Measurements from ENCODE around the gene SEL1L. TPM values are rescaled to one million over a fixed set of nuclear protein-coding genes. Genes with fewer than 3 reads are reported as not detected.

Gene SEL1L
- total and polyA plus RNA-seq, 2 of the 13 experiments (the other 11 are each of a cell fraction or from before 2014, with no cell fraction given) = 15.3 to 61.0 TPM

DNA sequence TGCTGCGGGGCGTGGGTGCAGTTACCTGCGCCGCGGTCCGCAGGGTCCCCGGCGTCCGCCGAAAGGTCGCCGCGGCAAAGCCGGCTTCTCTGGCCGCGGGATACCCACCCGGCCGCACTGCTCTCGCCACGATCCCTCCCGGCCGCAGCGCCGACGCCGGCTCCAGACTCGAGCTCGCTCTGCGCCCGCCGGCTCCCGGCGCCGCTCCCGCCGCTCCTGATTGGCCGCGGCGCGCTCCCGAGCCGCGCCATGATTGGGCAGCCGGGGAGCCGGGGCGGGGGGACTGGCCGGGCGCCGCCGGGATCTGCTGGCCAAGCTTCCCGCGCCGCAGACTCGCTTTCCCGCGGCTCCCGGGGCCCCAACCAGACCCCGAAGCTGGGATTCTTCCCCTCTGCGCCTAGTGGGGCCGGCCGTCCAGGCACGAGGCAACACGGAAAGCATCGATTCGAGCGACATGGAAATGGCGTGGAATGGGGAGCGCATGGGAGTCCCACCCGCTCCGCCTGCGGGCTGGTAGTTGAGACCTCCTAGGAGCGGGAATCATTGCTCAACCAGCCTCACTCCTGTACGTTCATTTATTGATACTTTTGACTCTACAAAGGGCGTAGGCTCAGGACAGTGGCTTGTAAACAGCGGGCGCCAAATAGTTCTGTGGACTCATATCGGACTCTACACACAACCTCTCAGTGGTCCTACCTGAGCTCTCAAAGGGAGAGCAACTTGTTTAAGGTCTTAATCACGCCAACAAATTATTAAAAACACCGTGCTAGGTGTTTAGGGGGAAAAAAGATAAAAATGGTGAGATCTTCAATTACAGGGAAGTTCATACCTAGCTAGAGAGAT, 97.1 kb downstream of the SEL1L start (continued):
- TF ChIP-seq ZNF343 (CRISPR knock-in tag; IDR thresholded peaks at IDR 0.05) (0 out of 2 replicates have a peak, but pooled peaks have one; percentile 51), ZFP90 (CRISPR knock-in tag; IDR thresholded peaks at IDR 0.05; ENCODE audit: borderline replicate concordance) (0 out of 2 replicates have a peak, but pooled peaks have one; percentile 15), ZNF367 (CRISPR knock-in tag; IDR thresholded peaks at IDR 0.05; ENCODE audit: borderline replicate concordance) (no peak), PITX1 (CRISPR knock-in tag; IDR thresholded peaks at IDR 0.05) (peak; percentile 47; the same call in 1 of the 2 replicates), KLF15 (CRISPR knock-in tag; IDR thresholded peaks at IDR 0.05; ENCODE audit: borderline replicate concordance) (no peak), CBX5 (CRISPR knock-in tag; IDR thresholded peaks at IDR 0.05; ENCODE audit: borderline replicate concordance) (peak; percentile 35; the same call in 1 of the 2 replicates), TARDBP (CRISPR knock-in tag; IDR thresholded peaks at IDR 0.05) (0 out of 2 replicates have a peak, but pooled peaks have one; percentile 16), MIXL1 (CRISPR knock-in tag; IDR thresholded peaks at IDR 0.05) (no peak), YY1 (IDR thresholded peaks at IDR 0.05; ENCODE audit: insufficient read depth, insufficient replicate concordance, low read depth, low read length) (peak; percentile 40), ZNF883 (CRISPR knock-in tag; IDR thresholded peaks at IDR 0.05; ENCODE audit: not compliant biosample characterization) (no peak), NFE2L2 (IDR thresholded peaks at IDR 0.05; ENCODE audit: low read length) (no peak), DNMT1 (CRISPR knock-in tag; IDR thresholded peaks at IDR 0.05) (no peak), SCMH1 (CRISPR knock-in tag; IDR thresholded peaks at IDR 0.05; ENCODE audit: borderline replicate concordance) (no peak), IRX3 (CRISPR knock-in tag; IDR thresholded peaks at IDR 0.05; ENCODE audit: borderline replicate concordance, low read depth) (0 out of 2 replicates have a peak, but pooled peaks have one; percentile 49), BCL6 (CRISPR knock-in tag; IDR thresholded peaks at IDR 0.05) (0 out of 2 replicates have a peak, but pooled peaks have one; percentile 14), HOXA3 (CRISPR knock-in tag; IDR thresholded peaks at IDR 0.05) (peak; percentile 54; the same call in 1 of the 2 replicates)
- TF ChIP-seq, protein P1, sequence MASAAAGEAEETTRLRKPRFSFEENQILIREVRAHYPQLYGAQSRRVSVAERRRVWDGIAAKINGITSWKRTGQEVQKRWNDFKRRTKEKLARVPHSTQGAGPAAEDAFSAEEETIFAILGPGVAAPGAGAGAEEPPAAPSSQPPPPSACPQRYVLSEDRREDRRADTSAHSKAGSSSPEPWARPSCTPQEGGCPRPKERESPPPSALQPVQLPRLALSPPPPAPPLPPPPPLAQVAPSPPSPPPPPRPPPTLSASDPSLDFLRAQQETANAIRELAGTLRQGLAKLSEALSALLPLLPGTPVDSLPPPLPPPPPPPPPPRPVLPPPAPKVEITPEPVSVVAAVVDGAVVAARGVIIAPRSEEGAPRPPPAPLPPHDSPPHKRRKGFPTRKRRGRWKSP (CRISPR knock-in tag; IDR thresholded peaks at IDR 0.05) = peak; percentile 35
- TF ChIP-seq, protein P2, sequence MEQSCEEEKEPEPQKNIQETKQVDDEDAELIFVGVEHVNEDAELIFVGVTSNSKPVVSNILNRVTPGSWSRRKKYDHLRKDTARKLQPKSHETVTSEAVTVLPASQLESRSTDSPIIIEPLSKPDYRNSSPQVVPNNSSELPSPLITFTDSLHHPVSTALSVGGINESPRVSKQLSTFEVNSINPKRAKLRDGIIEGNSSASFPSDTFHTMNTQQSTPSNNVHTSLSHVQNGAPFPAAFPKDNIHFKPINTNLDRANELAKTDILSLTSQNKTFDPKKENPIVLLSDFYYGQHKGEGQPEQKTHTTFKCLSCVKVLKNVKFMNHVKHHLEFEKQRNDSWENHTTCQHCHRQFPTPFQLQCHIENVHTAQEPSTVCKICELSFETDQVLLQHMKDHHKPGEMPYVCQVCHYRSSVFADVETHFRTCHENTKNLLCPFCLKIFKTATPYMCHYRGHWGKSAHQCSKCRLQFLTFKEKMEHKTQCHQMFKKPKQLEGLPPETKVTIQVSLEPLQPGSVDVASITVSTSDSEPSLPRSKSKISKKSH (CRISPR knock-in tag; IDR thresholded peaks at IDR 0.05; ENCODE audit: borderline replicate concordance) = peak; percentile 83; the same call in 1 of the 2 replicates
- TF ChIP-seq, protein P3, sequence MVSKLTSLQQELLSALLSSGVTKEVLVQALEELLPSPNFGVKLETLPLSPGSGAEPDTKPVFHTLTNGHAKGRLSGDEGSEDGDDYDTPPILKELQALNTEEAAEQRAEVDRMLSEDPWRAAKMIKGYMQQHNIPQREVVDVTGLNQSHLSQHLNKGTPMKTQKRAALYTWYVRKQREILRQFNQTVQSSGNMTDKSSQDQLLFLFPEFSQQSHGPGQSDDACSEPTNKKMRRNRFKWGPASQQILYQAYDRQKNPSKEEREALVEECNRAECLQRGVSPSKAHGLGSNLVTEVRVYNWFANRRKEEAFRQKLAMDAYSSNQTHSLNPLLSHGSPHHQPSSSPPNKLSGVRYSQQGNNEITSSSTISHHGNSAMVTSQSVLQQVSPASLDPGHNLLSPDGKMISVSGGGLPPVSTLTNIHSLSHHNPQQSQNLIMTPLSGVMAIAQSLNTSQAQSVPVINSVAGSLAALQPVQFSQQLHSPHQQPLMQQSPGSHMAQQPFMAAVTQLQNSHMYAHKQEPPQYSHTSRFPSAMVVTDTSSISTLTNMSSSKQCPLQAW (CRISPR knock-in tag; IDR thresholded peaks at IDR 0.05) = no peak
- TF ChIP-seq, protein P4, sequence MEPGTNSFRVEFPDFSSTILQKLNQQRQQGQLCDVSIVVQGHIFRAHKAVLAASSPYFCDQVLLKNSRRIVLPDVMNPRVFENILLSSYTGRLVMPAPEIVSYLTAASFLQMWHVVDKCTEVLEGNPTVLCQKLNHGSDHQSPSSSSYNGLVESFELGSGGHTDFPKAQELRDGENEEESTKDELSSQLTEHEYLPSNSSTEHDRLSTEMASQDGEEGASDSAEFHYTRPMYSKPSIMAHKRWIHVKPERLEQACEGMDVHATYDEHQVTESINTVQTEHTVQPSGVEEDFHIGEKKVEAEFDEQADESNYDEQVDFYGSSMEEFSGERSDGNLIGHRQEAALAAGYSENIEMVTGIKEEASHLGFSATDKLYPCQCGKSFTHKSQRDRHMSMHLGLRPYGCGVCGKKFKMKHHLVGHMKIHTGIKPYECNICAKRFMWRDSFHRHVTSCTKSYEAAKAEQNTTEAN (CRISPR knock-in tag; conservative IDR thresholded peaks at IDR 0.05) = peak; percentile 52; the same call in 1 of the 2 replicates
